ENCODE measurements around the gene COMT. TPM values are rescaled to one million over a fixed set of nuclear protein-coding genes. Genes with fewer than 3 reads are reported as not detected.

The COMT gene
- polyA plus RNA-seq, 4 donors, result 57.8 to 236 (median 135) TPM

GRCh38 chr22:20009582-20010306 lies 68.2 kb downstream of the COMT start:
- no peaks in the 10 kb centered on the region for H3K27me3 ChIP-seq (ENCODE audit: control insufficient read depth in 3 of 3, insufficient read depth in 3 of 3, low read length in 3 of 3)
- no peak overlapping the region for H3K4me3 ChIP-seq (ENCODE audit: low read depth in 1 of 3, low read length in 3 of 3)
- H3K36me3 ChIP-seq (ENCODE audit: control insufficient read depth in 3 of 3, insufficient read depth in 2 of 3, low read depth in 1 of 3, low read length in 3 of 3), result peaks cover 0 to 6% (median 0%) of the 10 kb centered on the region in 3 donors
- H3K4me1 ChIP-seq (ENCODE audit: control insufficient read depth in 3 of 3, insufficient read depth in 2 of 3, low read depth in 1 of 3, low read length in 2 of 3), result peaks cover 0 to 20% (median 0%) of the 10 kb centered on the region in 3 donors
- WGBS, 3 donors, result 92 to 95% (median 92%) methylated on average over 8 of the region's 8 CpGs
- FAIRE-seq (no peak), DNase-seq (no peak)
- no peak overlapping the region for H3K27ac ChIP-seq (ENCODE audit: low read depth in 1 of 3, low read length in 2 of 3)
- H3K9me3 ChIP-seq (ENCODE audit: control insufficient read depth in 2 of 2, insufficient read depth in 1 of 2, low read depth in 1 of 2, low read length in 1 of 2), result no peaks in the 10 kb centered on the region

- Histone ChIP-seq H3K4me3 (ENCODE audit: low read depth in 1 of 3, low read length in 3 of 3) (no peak overlapping the region), H3K27me3 (ENCODE audit: control insufficient read depth in 3 of 3, insufficient read depth in 3 of 3, low read length in 3 of 3) (peaks cover 0 to 5% (median 0%) of the 10 kb centered on the region in 3 donors), H3K4me1 (ENCODE audit: control insufficient read depth in 3 of 3, insufficient read depth in 2 of 3, low read depth in 1 of 3, low read length in 2 of 3) (peaks cover 0 to 20% (median 0%) of the 10 kb centered on the region in 3 donors), H3K9me3 (ENCODE audit: control insufficient read depth in 2 of 2, insufficient read depth in 1 of 2, low read depth in 1 of 2, low read length in 1 of 2) (no peaks in the 10 kb centered on the region), H3K27ac (ENCODE audit: low read depth in 1 of 3, low read length in 2 of 3) (no peak overlapping the region), H3K36me3 (ENCODE audit: control insufficient read depth in 3 of 3, insufficient read depth in 2 of 3, low read depth in 1 of 3, low read length in 3 of 3) (peaks cover 0 to 6% (median 0%) of the 10 kb centered on the region in 3 donors)
- FAIRE-seq, result no peak
- no peak for DNase-seq
- WGBS, 3 donors, result 66 to 82% (median 69%) methylated on average over 14 of the region's 14 CpGs
These were observed 68.9 kb downstream of the COMT start for GRCh38 chr22:20010307-20011122.

- Histone ChIP-seq H3K27me3 (ENCODE audit: control insufficient read depth in 3 of 3, insufficient read depth in 3 of 3, low read length in 3 of 3) (peaks cover 0 to 6% (median 0%) of the 10 kb centered on the region in 3 donors), H3K36me3 (ENCODE audit: control insufficient read depth in 3 of 3, insufficient read depth in 2 of 3, low read depth in 1 of 3, low read length in 3 of 3) (peaks cover 0 to 6% (median 0%) of the 10 kb centered on the region in 3 donors), H3K4me1 (ENCODE audit: control insufficient read depth in 3 of 3, insufficient read depth in 2 of 3, low read depth in 1 of 3, low read length in 2 of 3) (peaks cover 0 to 20% (median 2%) of the 10 kb centered on the region in 3 donors), H3K4me3 (ENCODE audit: low read depth in 1 of 3, low read length in 3 of 3) (no peak overlapping the region), H3K27ac (ENCODE audit: low read depth in 1 of 3, low read length in 2 of 3) (no peak overlapping the region), H3K9me3 (ENCODE audit: control insufficient read depth in 2 of 2, insufficient read depth in 1 of 2, low read depth in 1 of 2, low read length in 1 of 2) (no peaks in the 10 kb centered on the region)
- FAIRE-seq, result no peak
- DNase-seq, result no peak
- 65 to 72% (median 70%) methylated on average over 20 of the region's 20 CpGs for WGBS, 3 donors
These were observed 69.8 kb downstream of the COMT start for GRCh38 chr22:20011123-20011992.

- 90 to 94% (median 94%) methylated on average over 7 of the region's 7 CpGs for WGBS, 3 donors
- DNase-seq, result no peak
- Histone ChIP-seq H3K27me3 (ENCODE audit: control insufficient read depth in 3 of 3, insufficient read depth in 3 of 3, low read length in 3 of 3) (peaks cover 0 to 9% (median 0%) of the 10 kb centered on the region in 3 donors), H3K4me3 (ENCODE audit: low read depth in 1 of 3, low read length in 3 of 3) (no peak overlapping the region), H3K27ac (ENCODE audit: low read depth in 1 of 3, low read length in 2 of 3) (no peak overlapping the region), H3K9me3 (ENCODE audit: control insufficient read depth in 2 of 2, insufficient read depth in 1 of 2, low read depth in 1 of 2, low read length in 1 of 2) (no peaks in the 10 kb centered on the region), H3K36me3 (ENCODE audit: control insufficient read depth in 3 of 3, insufficient read depth in 2 of 3, low read depth in 1 of 3, low read length in 3 of 3) (peaks cover 0 to 6% (median 0%) of the 10 kb centered on the region in 3 donors), H3K4me1 (ENCODE audit: control insufficient read depth in 3 of 3, insufficient read depth in 2 of 3, low read depth in 1 of 3, low read length in 2 of 3) (peaks cover 0 to 23% (median 2%) of the 10 kb centered on the region in 3 donors)
- FAIRE-seq, result no peak
These were observed 70.6 kb downstream of the COMT start for GRCh38 chr22:20011993-20012740.

GRCh38 chr22:20012741-20013331 lies 71.3 kb downstream of the COMT start:
- Histone ChIP-seq H3K27me3 (ENCODE audit: control insufficient read depth in 3 of 3, insufficient read depth in 3 of 3, low read length in 3 of 3) (peaks cover 0 to 16% (median 0%) of the 10 kb centered on the region in 3 donors), H3K36me3 (ENCODE audit: control insufficient read depth in 3 of 3, insufficient read depth in 2 of 3, low read depth in 1 of 3, low read length in 3 of 3) (peaks cover 0 to 6% (median 0%) of the 10 kb centered on the region in 3 donors), H3K27ac (ENCODE audit: low read depth in 1 of 3, low read length in 2 of 3) (no peak overlapping the region), H3K4me1 (ENCODE audit: control insufficient read depth in 3 of 3, insufficient read depth in 2 of 3, low read depth in 1 of 3, low read length in 2 of 3) (peaks cover 0 to 26% (median 2%) of the 10 kb centered on the region in 3 donors), H3K4me3 (ENCODE audit: low read depth in 1 of 3, low read length in 3 of 3) (no peak overlapping the region), H3K9me3 (ENCODE audit: control insufficient read depth in 2 of 2, insufficient read depth in 1 of 2, low read depth in 1 of 2, low read length in 1 of 2) (no peaks in the 10 kb centered on the region)
- DNase-seq (no peak), FAIRE-seq (no peak)
- WGBS, 3 donors, result 86 to 92% (median 91%) methylated on average over 10 of the region's 10 CpGs

- no peak for FAIRE-seq
These were observed 71.9 kb downstream of the COMT start for GRCh38 chr22:20013382-20013871.

GRCh38 chr22:20014526-20015186 lies 73.1 kb downstream of the COMT start:
- H3K9me3 ChIP-seq (ENCODE audit: control insufficient read depth in 2 of 2, insufficient read depth in 1 of 2, low read depth in 1 of 2, low read length in 1 of 2), result no peaks in the 10 kb centered on the region
- H3K27me3 ChIP-seq (ENCODE audit: control insufficient read depth in 3 of 3, insufficient read depth in 3 of 3, low read length in 3 of 3), result peaks cover 0 to 27% (median 0%) of the 10 kb centered on the region in 3 donors
- 25 to 65% (median 44%) methylated on average over 5 of the region's 5 CpGs for WGBS, 3 donors
- peaks cover 0 to 6% (median 0%) of the 10 kb centered on the region in 3 donors for H3K36me3 ChIP-seq (ENCODE audit: control insufficient read depth in 3 of 3, insufficient read depth in 2 of 3, low read depth in 1 of 3, low read length in 3 of 3)
- H3K4me3 ChIP-seq (ENCODE audit: low read depth in 1 of 3, low read length in 3 of 3), result no peak overlapping the region
- no peak overlapping the region for H3K27ac ChIP-seq (ENCODE audit: low read depth in 1 of 3, low read length in 2 of 3)
- DNase-seq (peak in 1 of 2 donors; percentile 45), FAIRE-seq (no peak)
- peaks cover 0 to 26% (median 2%) of the 10 kb centered on the region in 3 donors for H3K4me1 ChIP-seq (ENCODE audit: control insufficient read depth in 3 of 3, insufficient read depth in 2 of 3, low read depth in 1 of 3, low read length in 2 of 3)

More at GRCh38 chr22:20013382-20013871, 71.9 kb downstream of the COMT start:
- Histone ChIP-seq H3K27ac (ENCODE audit: low read depth in 1 of 3, low read length in 2 of 3) (no peak overlapping the region), H3K9me3 (ENCODE audit: control insufficient read depth in 2 of 2, insufficient read depth in 1 of 2, low read depth in 1 of 2, low read length in 1 of 2) (no peaks in the 10 kb centered on the region), H3K4me3 (ENCODE audit: low read depth in 1 of 3, low read length in 3 of 3) (no peak overlapping the region), H3K27me3 (ENCODE audit: control insufficient read depth in 3 of 3, insufficient read depth in 3 of 3, low read length in 3 of 3) (peaks cover 0 to 22% (median 0%) of the 10 kb centered on the region in 3 donors), H3K36me3 (ENCODE audit: control insufficient read depth in 3 of 3, insufficient read depth in 2 of 3, low read depth in 1 of 3, low read length in 3 of 3) (peaks cover 0 to 6% (median 0%) of the 10 kb centered on the region in 3 donors), H3K4me1 (ENCODE audit: control insufficient read depth in 3 of 3, insufficient read depth in 2 of 3, low read depth in 1 of 3, low read length in 2 of 3) (peaks cover 0 to 26% (median 2%) of the 10 kb centered on the region in 3 donors)
- 16 to 57% (median 43%) methylated on average over 11 of the region's 11 CpGs for WGBS, 3 donors
- DNase-seq, result peak in 1 of 2 donors; percentile 79
